ENCODE results near the gene CHMP1A. TPM values are rescaled to one million over a fixed set of nuclear protein-coding genes. Genes with fewer than 3 reads are reported as not detected.
"Not testable (repeated sequence)": the region's sequence is repeated elsewhere in the genome, so short reads cannot be mapped to it uniquely, and the experiment has no call there.

CHMP1A gene
- total RNA-seq, 1 donor from 2014 or later: 153 TPM

DNA sequence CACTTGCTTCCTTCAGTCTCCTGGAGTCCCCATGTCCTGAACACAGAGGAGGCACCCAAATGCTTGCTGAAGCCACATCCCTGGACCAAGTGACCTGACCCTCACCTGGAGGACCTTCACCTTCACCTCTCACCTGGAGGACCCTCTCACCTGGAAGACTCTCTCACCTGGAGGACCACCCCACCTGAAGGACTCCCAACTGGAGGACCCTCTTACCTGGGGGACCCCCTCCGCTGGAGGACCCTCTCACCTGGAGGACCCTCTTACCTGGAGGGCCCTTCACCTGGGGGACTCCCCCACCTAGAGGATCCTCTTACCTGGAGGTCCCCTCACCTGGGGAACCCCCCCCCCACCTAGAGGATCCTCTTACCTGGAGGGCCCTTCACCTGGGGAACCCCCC, 28.4 kb upstream of the CHMP1A start:
- peaks cover 4 to 5% of the 10 kb centered on the region in 2 donors for H3K4me1 ChIP-seq
- H3K36me3 ChIP-seq: peaks cover 4% of the 10 kb centered on the region in 2 donors
- intact Hi-C loops (cut with DNase I): loop anchor here (1.0 to 10.0 kb wide), 4 partner anchors 14 to 441 kb away; partner anchors contain the start of genes CHMP1A, SPATA33 and ZNF276
- no peak for DNase-seq (ENCODE audit: low spot score in 2 of 2)
- TF ChIP-seq, protein P1, sequence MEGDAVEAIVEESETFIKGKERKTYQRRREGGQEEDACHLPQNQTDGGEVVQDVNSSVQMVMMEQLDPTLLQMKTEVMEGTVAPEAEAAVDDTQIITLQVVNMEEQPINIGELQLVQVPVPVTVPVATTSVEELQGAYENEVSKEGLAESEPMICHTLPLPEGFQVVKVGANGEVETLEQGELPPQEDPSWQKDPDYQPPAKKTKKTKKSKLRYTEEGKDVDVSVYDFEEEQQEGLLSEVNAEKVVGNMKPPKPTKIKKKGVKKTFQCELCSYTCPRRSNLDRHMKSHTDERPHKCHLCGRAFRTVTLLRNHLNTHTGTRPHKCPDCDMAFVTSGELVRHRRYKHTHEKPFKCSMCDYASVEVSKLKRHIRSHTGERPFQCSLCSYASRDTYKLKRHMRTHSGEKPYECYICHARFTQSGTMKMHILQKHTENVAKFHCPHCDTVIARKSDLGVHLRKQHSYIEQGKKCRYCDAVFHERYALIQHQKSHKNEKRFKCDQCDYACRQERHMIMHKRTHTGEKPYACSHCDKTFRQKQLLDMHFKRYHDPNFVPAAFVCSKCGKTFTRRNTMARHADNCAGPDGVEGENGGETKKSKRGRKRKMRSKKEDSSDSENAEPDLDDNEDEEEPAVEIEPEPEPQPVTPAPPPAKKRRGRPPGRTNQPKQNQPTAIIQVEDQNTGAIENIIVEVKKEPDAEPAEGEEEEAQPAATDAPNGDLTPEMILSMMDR (IDR thresholded peaks at IDR 0.05): no peak
- no peaks in the 10 kb centered on the region for H3K9me3 ChIP-seq
- no peak overlapping the region for H3K27ac ChIP-seq
- no peaks in the 10 kb centered on the region for H3K27me3 ChIP-seq
- H3K4me3 ChIP-seq: no peak overlapping the region

DNA sequence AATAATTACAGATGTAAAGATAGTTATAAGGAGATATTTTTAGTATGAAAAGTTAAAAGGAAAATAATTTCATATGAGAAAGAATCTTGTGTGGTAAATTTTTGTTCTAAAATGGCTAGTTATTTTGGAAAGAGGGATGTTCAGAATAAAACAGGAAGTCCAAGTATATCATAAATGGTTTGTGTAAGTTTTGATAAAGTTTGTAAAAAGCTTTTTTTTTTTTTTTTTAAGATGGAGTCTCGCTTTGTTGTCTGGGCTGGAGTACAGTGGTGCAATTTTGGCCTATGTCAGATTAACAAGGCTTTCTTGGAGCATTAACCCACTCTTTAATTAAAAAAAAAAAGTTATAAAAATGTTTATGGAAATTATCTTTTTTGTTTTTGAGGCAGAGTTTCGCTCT, 20.8 kb upstream of the CHMP1A start:
- no peaks in the 10 kb centered on the region for H3K4me1 ChIP-seq
- DNase-seq (ENCODE audit: low spot score in 2 of 2): no peak
- H3K27ac ChIP-seq: no peak overlapping the region
- TF ChIP-seq, protein P1 (IDR thresholded peaks at IDR 0.05): no peak
- H3K9me3 ChIP-seq: no peaks in the 10 kb centered on the region
- H3K4me3 ChIP-seq: no peak overlapping the region
- H3K36me3 ChIP-seq: no peaks in the 10 kb centered on the region
- intact Hi-C loops (cut with DNase I): no loop called here
- no peaks in the 10 kb centered on the region for H3K27me3 ChIP-seq

DNA sequence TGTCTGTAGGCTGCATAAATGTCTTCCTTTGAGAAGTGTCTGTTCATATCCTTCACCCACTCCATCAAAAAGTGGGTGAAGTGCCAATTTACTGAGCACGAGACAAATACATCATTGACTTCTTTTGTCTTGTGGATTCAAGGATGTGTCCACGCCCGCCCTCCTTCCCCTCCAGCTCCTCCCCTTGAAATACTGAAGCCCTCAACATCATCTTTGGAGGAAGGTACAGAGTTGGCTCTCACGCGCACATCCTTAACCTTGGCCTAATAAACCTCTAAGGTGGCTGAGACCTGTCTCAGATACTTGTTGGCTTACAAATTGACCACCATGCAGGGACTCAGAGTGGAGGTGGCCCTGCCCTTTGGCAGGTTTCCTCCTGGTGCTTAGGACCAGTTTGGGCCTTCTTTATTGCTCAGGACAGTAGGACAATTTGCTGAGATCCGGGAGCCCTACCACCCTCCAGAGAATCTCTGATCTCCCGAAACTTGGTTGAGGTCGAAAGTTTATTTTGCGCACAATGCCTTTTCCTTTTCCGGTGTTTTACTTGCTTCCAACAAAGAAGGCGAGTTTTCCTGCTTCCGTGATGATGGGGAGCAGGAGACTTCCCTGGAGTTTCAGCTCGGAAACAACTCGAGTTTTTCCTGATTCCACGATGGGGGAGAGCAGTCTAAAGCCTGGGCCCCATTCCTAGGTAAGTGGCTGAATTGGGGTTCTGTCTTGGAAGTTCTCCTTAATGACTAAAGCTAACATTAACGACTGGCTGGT, 14.9 kb upstream of the CHMP1A start:
- no peak overlapping the region for H3K4me3 ChIP-seq
- no peaks in the 10 kb centered on the region for H3K36me3 ChIP-seq
- H3K27ac ChIP-seq: no peak overlapping the region
- TF ChIP-seq, protein P1 (IDR thresholded peaks at IDR 0.05): no peak
- intact Hi-C loops (cut with DNase I): no loop called here
- no peaks in the 10 kb centered on the region for H3K27me3 ChIP-seq
- H3K9me3 ChIP-seq: no peaks in the 10 kb centered on the region
- no peak for DNase-seq (ENCODE audit: low spot score in 2 of 2)
- H3K4me1 ChIP-seq: no peaks in the 10 kb centered on the region

DNA sequence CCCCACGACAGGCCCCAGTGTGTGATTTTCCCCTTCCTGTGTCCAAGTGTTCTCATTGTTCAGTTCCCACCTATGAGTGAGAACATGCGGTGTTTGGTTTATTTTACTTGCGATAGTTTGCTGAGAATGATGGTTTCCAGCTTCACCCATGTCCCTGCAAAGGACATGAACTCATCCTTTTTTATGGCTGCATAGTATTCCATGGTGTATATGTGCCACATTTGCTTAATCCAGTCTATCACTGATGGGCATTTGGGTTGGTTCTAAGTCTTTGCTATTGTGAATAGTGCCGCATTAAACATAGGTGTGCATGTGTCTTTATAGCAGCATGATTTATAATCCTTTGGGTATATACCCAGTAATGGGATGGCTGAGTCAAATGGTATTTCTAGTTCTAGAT, 14.1 kb upstream of the CHMP1A start:
- H3K4me3 ChIP-seq; intact Hi-C loops (cut with DNase I); H3K27me3 ChIP-seq; H3K36me3 ChIP-seq; DNase-seq (ENCODE audit: low spot score in 2 of 2); H3K9me3 ChIP-seq; H3K4me1 ChIP-seq; H3K27ac ChIP-seq: not testable (repeated sequence)

DNA sequence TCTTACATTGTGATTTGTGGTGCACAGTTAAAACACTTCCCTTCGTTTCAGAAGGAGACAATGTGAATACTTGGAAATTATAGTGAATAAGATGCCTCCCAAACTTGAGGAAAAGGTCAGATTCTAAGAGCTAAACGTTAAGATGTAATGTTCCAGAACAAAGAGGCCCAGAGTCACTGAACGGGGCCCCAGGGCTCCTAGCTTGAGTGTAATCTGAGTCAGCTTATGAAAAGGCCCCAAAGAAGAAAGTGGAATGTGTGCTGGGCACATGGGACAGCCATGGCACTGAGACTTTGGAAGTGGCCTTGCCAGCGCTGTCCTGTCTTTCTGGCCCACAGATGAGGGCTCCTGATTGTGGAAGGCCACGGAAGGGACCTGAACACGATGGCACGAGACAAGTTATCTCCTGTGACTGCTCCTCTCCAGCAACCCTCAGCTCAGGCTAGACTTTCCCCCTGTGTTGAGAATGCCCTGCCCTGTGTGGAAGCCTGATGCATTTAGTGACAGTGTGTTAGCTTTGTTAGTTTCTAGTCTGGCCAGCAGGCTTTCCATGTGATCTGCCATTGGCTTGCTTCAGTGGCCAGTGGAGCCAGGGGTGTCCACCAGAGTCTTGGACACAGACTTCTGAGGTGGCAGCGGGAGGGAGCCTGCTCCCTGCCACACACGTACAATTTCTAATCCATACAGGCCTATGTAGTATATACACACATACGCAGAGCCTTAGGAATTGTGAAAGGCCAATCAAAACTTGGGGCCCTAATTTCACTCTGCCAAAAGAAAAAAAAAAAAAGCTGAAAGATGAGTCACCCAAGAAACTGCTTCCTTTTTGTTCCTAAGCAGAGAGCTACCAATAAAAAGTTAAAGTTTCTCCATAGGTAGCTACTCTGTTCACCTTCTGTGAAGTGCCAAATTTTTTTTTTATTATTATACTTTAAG, 13.3 kb upstream of the CHMP1A start:
- Histone ChIP-seq H3K9me3 (no peaks in the 10 kb centered on the region), H3K27ac (no peak overlapping the region), H3K4me1 (no peaks in the 10 kb centered on the region), H3K27me3 (no peaks in the 10 kb centered on the region), H3K4me3 (no peak overlapping the region), H3K36me3 (no peaks in the 10 kb centered on the region)
- TF ChIP-seq, protein P1 (IDR thresholded peaks at IDR 0.05): no peak
- intact Hi-C loops (cut with DNase I): no loop called here
- DNase-seq (ENCODE audit: low spot score in 2 of 2): no peak

DNA sequence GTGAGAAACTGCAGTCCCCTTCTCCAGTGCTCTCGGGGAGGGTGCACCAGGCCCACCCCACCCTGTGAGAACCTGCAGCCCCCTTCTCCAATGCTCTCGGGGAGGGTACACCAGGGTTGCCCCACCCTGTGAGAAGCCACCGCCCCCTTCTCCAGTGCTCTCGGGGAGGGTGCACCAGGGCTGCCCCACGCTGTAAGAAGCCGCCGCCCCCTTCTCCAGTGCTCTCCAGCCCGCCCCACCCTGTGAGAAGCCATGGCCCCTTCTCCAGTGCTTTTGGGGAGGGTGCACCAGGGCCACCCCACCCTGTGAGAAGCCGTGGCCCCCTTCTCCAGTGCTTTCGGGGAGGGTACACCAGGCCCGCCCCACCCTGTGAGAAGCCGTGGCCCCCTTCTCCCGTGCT, 12.2 kb upstream of the CHMP1A start:
- H3K36me3 ChIP-seq: no peaks in the 10 kb centered on the region
- H3K27ac ChIP-seq: no peak overlapping the region
- TF ChIP-seq, protein P1 (IDR thresholded peaks at IDR 0.05): no peak
- H3K9me3 ChIP-seq: no peaks in the 10 kb centered on the region
- no peaks in the 10 kb centered on the region for H3K4me1 ChIP-seq
- H3K27me3 ChIP-seq: no peaks in the 10 kb centered on the region
- H3K4me3 ChIP-seq: no peak overlapping the region
- intact Hi-C loops (cut with DNase I): no loop called here
- DNase-seq (ENCODE audit: low spot score in 2 of 2): no peak

Data from ascending aorta (tissue), 2 donors.